Motor neuron (in vitro differentiated cells): ENCODE results near the gene SUV39H2. TPM values are rescaled to one million over a fixed set of nuclear protein-coding genes. Genes with fewer than 3 reads are reported as not detected.
A peak's percentile ranks its signal among the peaks of the same experiment; 100 is the strongest.

Experiments used
- ATAC-seq, 8 experiments: fragments of 200-7000 bp; cut with Tn5 transposase; replicated peaks in 6 of 8; 2 replicates each; pipeline ENCODE4 v1.8.0; 2021; ENCODE audit warnings: mild to moderate bottlenecking in 8 of 8, moderate library complexity in 8 of 8
- H3K27ac ChIP-seq, 2 donors: fragments of 250-450 bp; sonication (Bioruptor Pico); 2 replicates each; pipeline ENCODE4 v1.9.0; 2021; ENCODE audit warnings: antibody characterized with exemption in 2 of 2, mild to moderate bottlenecking in 2 of 2, moderate library complexity in 1 of 2
- H3K4me1 ChIP-seq, 2 donors: fragments of 250-450 bp; sonication (Bioruptor Pico); replicated peaks in 1 of 2; 2 replicates each; pipeline ENCODE4 v1.6.1; 2021; ENCODE audit warnings: antibody characterized with exemption in 2 of 2, mild to moderate bottlenecking in 2 of 2, moderate library complexity in 1 of 2
- H3K4me3 ChIP-seq, 5 donors: fragments of 250-450 bp; sonication (Bioruptor Pico); 2 replicates each; pipeline ENCODE4 v1.9.0; 2021; ENCODE audit warnings: antibody characterized with exemption in 5 of 5, mild to moderate bottlenecking in 5 of 5, moderate library complexity in 4 of 5
- WGBS, 10 experiments: fragments of 450-650 bp; shearing (Covaris generic); methylation state at CpG; one replicate each; pipeline ENCODE4 v1.0.0; 2022; 5-methylcytosine and 5-hydroxymethylcytosine counted together
- in situ Hi-C, 9 experiments: fragments of 400-800 bp; cut with MboI; loops; one replicate each; pipeline ENCODE4 v1.15.0; 2021; ENCODE audit warnings: low sequenced_read_pairs in 9 of 9, low pct_unique_long_range_greater_than_20kb in 2 of 9; ENCODE audit not compliant: unreplicated experiment in 9 of 9
- total RNA-seq, 8 experiments: library from RNA; unstranded; fragments of 300-600 nt; gene quantifications; 2 replicates each; pipeline versions ENCODE4 v1.2.3 to v1.2.4, GENCODE V29; 2022

The SUV39H2 gene
- 10 to 100 TPM in 7 of 8 experiments, 1 to 10 TPM in 1; 6.5 to 37.4 (median 18.6) TPM for total RNA-seq

GRCh38 chr10:14878266-14879123 is at the start of gene SUV39H2:
Gene SUV39H2 (plus strand): TSS chr10:14878866. CDS start chr10:14878889, 23 bp downstream.
- Histone ChIP-seq H3K27ac (peak within 1 kb of the TSS; percentile 70 to 78), H3K4me1 (peaks cover 8 to 17% of the 10 kb centered on the region in 2 donors), H3K4me3 (peak within 1 kb of the TSS; percentile 58 to 85 (median 81))
- 0 to 4% (median 0%) methylated on average over 1 to 18 of the region's 102 CpGs; no CpG with 5 or more reads in 4 of the 10 experiments for WGBS, 10 experiments
- peak; percentile 82 to 91 (median 88) for ATAC-seq
- in situ Hi-C loops, result no loop called here

DNA sequence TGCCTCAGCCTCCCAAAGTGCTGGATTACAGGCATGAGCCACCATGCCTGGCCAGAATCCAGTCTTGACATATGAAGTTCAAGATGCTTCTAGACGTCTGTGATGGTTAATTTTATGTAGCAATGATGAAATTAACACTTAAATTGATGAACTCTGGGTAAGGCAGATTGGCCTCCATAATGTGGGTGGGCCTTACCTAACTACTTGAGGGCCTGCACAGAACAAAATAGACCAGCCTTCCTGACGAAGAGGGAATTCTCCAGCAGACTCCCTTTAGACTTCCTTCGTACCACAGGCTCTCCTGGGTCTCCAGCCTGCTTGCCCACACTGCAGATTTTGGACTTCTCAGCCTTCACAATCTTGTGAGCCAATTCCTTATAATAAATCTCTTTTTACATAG is 45.6 kb upstream of the SUV39H2 start:
- ATAC-seq, result no peak
- 74 to 100% (median 82%) methylated on average over 1 to 3 of the region's 3 CpGs; no CpG with 5 or more reads in 2 of the 10 experiments for WGBS, 10 experiments

DNA sequence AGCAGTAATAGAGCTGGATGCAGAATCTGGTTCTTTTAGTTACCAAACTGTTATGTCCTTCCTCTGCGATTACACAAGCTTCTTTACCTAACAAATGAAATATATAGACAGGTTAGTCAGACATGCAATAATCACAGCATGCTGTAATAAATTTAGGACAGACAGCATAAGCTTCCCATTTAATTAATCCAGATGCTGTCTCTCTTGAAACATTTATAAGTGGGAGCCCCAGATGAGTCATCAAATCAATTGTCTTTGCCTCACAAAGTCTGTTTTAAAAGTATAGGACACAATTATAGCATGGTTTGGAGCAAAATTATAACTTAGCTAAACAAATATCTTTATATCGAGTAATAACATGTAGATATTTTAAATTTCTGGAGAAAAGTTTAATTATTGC is 42.5 kb upstream of the SUV39H2 start:
- WGBS, 10 experiments, result 30 to 100% (median 90%) methylated on average over 1 to 2 of the region's 2 CpGs
- H3K4me1 ChIP-seq, result peaks cover 6 to 18% of the 10 kb centered on the region in 2 donors
- no peak overlapping the region for H3K27ac ChIP-seq
- in situ Hi-C loops, result loop anchor here in 2 of 9 experiments (25.0 kb wide), 2 partner anchors 299 to 324 kb away; no protein-coding TSS in a partner anchor
- no peak overlapping the region for H3K4me3 ChIP-seq
- ATAC-seq, result no peak

More for the DNA sequence above, 45.6 kb upstream of the SUV39H2 start:
- Histone ChIP-seq H3K4me1 (peaks cover 6 to 12% of the 10 kb centered on the region in 2 donors), H3K27ac (no peak overlapping the region), H3K4me3 (no peak overlapping the region)
- in situ Hi-C loops, result loop anchor here in 2 of 9 experiments (25.0 kb wide), 2 partner anchors 296 to 321 kb away; no protein-coding TSS in a partner anchor

DNA sequence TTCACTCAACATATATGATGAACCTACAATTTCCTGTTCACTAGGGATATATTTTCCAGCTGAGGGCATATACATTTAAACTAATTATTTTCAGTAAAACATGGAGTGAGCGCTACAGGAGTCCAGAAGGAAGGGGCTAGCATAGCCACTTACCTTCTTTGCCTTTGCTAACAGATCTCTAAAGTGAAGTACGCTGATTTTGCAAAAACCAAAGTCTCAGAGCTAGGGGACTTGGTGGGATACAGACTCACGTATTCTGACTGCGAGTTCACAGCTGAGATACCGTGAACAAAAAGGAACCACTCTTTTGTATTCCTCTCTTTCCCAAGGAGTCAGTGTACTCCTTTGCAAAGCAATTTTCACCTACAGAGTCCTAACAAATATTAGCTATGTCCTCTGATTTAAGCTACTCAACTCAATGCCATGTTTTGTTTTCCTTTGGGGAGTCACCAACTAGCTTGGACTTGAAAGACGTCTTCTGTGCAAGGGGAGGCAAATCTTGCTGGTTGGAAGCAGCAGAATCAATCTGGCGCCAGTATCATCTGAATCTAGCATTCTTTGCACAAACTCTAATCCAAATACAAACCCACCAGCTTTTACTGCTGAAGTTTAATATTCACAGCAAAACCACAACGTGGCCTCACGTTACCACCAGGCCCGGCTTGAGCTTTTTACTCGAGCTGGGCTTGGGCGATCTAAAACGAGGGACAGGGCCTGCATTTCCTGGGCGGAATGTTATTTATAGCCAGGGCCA is 41.5 kb upstream of the SUV39H2 start:
- in situ Hi-C loops, result loop anchor here in 2 of 9 experiments (25.0 kb wide), 2 partner anchors 300 to 325 kb away; no protein-coding TSS in a partner anchor
- WGBS, 10 experiments, result 0 to 51% (median 19%) methylated on average over 1 to 13 of the region's 14 CpGs
- Histone ChIP-seq H3K27ac (peak overlapping the region; percentile 92 to 94), H3K4me1 (peaks cover 6 to 18% of the 10 kb centered on the region in 2 donors), H3K4me3 (peak overlapping the region; percentile 62 to 92 (median 80))
- no peak for ATAC-seq

DNA sequence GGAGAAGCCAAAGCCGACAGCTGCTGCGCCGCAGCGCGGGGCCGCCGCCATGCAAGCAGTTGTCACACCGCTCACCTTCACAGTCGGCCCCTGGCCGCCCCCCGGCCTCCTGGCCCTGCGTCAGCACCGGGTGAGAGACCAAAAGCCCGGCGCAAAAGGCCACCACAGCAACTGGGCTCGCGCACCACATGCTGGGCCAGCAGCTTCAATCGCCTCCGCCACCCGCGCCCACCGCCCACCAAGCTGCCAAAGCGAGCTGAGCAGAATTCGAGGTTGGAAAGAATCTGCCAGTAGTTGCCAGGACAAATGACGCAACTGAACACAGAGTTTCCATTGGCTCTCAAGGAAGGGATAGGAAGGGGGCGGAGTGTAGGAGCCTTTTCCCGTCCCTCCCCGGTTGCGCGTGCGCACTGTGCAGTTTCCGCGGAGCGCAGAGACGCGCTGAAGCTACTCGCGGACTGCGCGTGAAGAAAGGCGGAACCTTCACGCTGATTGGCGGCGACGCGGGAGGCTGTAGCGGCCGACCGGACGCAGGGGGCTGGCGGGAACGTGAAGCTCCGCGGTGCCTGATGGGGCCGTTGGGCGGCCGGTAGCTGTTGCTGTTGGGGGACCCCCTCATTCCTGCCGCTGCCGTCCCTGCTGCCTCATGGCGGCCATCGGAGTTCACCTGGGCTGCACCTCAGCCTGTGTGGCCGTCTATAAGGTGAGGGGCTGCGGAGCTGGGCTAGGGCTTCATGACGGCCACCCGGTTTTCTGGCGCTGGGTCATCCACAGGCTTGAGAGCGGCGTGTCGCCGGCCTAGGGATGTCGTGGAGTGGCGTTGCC is 40.7 kb upstream of the SUV39H2 start, which contains the start of the genes CDNF, HSPA14 and MSANTD7:
CDNF (minus strand) TSS at position 281 of the 825 bp plus-strand sequence; CDS start at position 190, 91 bp downstream.
HSPA14 (plus strand) TSS at position 550 of the 825 bp plus-strand sequence; CDS start at position 647, 97 bp downstream.
MSANTD7 (plus strand) TSS at position 550 of the 825 bp plus-strand sequence. CDS start 3,979 bp downstream, outside the sequence.
- H3K4me3 ChIP-seq, result peak within 1 kb of the TSS; percentile 62 to 92 (median 80)
- ATAC-seq, result peak; percentile 87 to 95 (median 94)
- H3K27ac ChIP-seq, result peak within 1 kb of the TSS; percentile 92 to 94
- in situ Hi-C loops, result loop anchor here in 2 of 9 experiments (25.0 kb wide), 2 partner anchors 301 to 326 kb away; no protein-coding TSS in a partner anchor
- 0 to 2% (median 0%) methylated on average over 3 to 13 of the region's 72 CpGs; no CpG with 5 or more reads in 5 of the 10 experiments for WGBS, 10 experiments
- H3K4me1 ChIP-seq, result peaks cover 6 to 18% of the 10 kb centered on the region in 2 donors

- in situ Hi-C loops, result loop anchor here in 2 of 9 experiments (25.0 kb wide), 2 partner anchors 301 to 326 kb away; no protein-coding TSS in a partner anchor
Observed at GRCh38 chr10:14838582-14839304, 39.9 kb upstream of the SUV39H2 start.

GRCh38 chr10:14839305-14839695 is 39.4 kb upstream of the SUV39H2 start:
- Histone ChIP-seq H3K27ac (peak overlapping the region; percentile 68 to 87), H3K4me1 (peaks cover 6 to 18% of the 10 kb centered on the region in 2 donors), H3K4me3 (peak overlapping the region; percentile 62 to 92 (median 80))
- WGBS, 10 experiments, result 2 to 60% (median 11%) methylated on average over 1 to 14 of the region's 14 CpGs
- in situ Hi-C loops, result loop anchor here in 2 of 9 experiments (25.0 kb wide), 2 partner anchors 302 to 327 kb away; no protein-coding TSS in a partner anchor
- ATAC-seq, result peak in 3 of 8 experiments; percentile 0 to 14 (median 9)

More at GRCh38 chr10:14838582-14839304, 39.9 kb upstream of the SUV39H2 start:
- H3K4me3 ChIP-seq, result peak overlapping the region; percentile 62 to 92 (median 80)
- ATAC-seq, result peak in 7 of 8 experiments; percentile 0 to 5 (median 1)
- H3K27ac ChIP-seq, result peak overlapping the region; percentile 68 to 87
- H3K4me1 ChIP-seq, result peaks cover 6 to 18% of the 10 kb centered on the region in 2 donors
- WGBS, 10 experiments, result 0 to 6% (median 0%) methylated on average over 1 to 16 of the region's 60 CpGs; no CpG with 5 or more reads in 1 of the 10 experiments

GRCh38 chr10:14840178-14840577 is 38.5 kb upstream of the SUV39H2 start:
- H3K4me1 ChIP-seq, result peaks cover 6 to 18% of the 10 kb centered on the region in 2 donors
- no peak overlapping the region for H3K27ac ChIP-seq
- ATAC-seq, result no peak
- in situ Hi-C loops, result loop anchor here in 2 of 9 experiments (25.0 kb wide), 2 partner anchors 303 to 328 kb away; no protein-coding TSS in a partner anchor
- 75 to 100% (median 93%) methylated on average over 1 to 2 of the region's 2 CpGs for WGBS, 10 experiments
- H3K4me3 ChIP-seq, result no peak overlapping the region

- Histone ChIP-seq H3K27ac (no peak overlapping the region), H3K4me3 (no peak overlapping the region), H3K4me1 (peaks cover 0 to 6% of the 10 kb centered on the region in 2 donors)
- in situ Hi-C loops, result loop anchor here in 2 of 9 experiments (25.0 kb wide), 2 partner anchors 306 to 331 kb away; no protein-coding TSS in a partner anchor
- WGBS, 10 experiments, result 53 to 100% (median 83%) methylated on average over 3 to 6 of the region's 15 CpGs; no CpG with 5 or more reads in 3 of the 10 experiments
- ATAC-seq, result no peak
Observed at GRCh38 chr10:14843327-14843988, 35.2 kb upstream of the SUV39H2 start.

GRCh38 chr10:14844948-14845347 is 33.7 kb upstream of the SUV39H2 start:
- in situ Hi-C loops, result loop anchor here in 2 of 9 experiments (25.0 kb wide), 2 partner anchors 308 to 333 kb away; no protein-coding TSS in a partner anchor
- H3K27ac ChIP-seq, result no peak overlapping the region
- H3K4me3 ChIP-seq, result no peak overlapping the region
- no peaks in the 10 kb centered on the region for H3K4me1 ChIP-seq
- WGBS, 10 experiments, result 80 to 100% (median 100%) methylated on average over 1 to 2 of the region's 2 CpGs; no CpG with 5 or more reads in 1 of the 10 experiments
- no peak for ATAC-seq
